HepG2 (cell line): ENCODE measurements around the gene ADGRV1.

Experiments
- NPAS2 ChIP-seq: sonication (generic); formaldehyde crosslinking; IDR thresholded peaks from 2 replicates; pipeline ENCODE4 v1.8.0; 2022; ENCODE audit warnings: mild to moderate bottlenecking, missing genetic modification reagents, borderline replicate concordance
- PREB ChIP-seq: sonication (generic); formaldehyde crosslinking; IDR thresholded peaks from 2 replicates; pipeline ENCODE4 v1.4.0; 2020; ENCODE audit warnings: missing genetic modification reagents
- RARA ChIP-seq: IDR thresholded peaks from 2 replicates; pipeline ENCODE4 v1.6.1; 2016; ENCODE audit warnings: missing genetic modification reagents, missing compliant biosample characterization
- YY1 ChIP-seq: IDR thresholded peaks from 2 replicates; pipeline ENCODE4 v1.6.1; 2011; ENCODE audit warnings: low read length, low read depth, moderate library complexity, mild to moderate bottlenecking; ENCODE audit not compliant: insufficient read depth, insufficient replicate concordance
- ZNF331 ChIP-seq: sonication (generic); formaldehyde crosslinking; IDR thresholded peaks from 2 replicates; pipeline ENCODE4 v1.4.0; 2020; ENCODE audit warnings: missing genetic modification reagents
- TF ChIP-seq, protein P1 (sequence below): sonication (generic); formaldehyde crosslinking; conservative IDR thresholded peaks from 2 replicates; pipeline ENCODE4 v1.4.0; 2020; ENCODE audit warnings: missing genetic modification reagents
- TF ChIP-seq, protein P2 (sequence below): sonication (generic); formaldehyde crosslinking; IDR thresholded peaks from 2 replicates; pipeline ENCODE4 v1.4.0; 2020; ENCODE audit warnings: missing genetic modification reagents

DNA sequence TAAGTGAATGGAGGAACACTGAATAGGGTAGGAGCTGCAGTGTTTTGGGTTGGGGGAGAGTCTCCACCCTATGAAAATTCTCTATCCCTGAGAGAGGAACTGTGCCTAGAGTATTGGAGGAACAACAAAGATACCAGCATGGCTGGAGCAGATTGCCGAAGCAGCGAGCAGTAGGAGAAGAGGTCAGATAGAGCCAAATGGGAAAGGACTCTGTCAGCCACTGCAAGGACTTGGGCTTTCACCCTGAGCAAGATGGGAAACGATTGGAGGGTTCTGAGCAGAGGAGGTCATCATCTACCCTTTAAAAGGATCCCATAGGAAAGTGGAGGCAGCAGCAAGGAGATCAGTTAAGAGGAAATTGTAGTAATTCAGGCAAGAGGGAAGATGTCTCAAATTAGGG, 24.8 kb upstream of the ADGRV1 start:
- TF ChIP-seq YY1 (no peak), PREB (CRISPR knock-in tag) (no peak), ZNF331 (CRISPR knock-in tag) (no peak), RARA (CRISPR knock-in tag) (no peak), NPAS2 (CRISPR knock-in tag) (no peak)
- TF ChIP-seq, protein P1, sequence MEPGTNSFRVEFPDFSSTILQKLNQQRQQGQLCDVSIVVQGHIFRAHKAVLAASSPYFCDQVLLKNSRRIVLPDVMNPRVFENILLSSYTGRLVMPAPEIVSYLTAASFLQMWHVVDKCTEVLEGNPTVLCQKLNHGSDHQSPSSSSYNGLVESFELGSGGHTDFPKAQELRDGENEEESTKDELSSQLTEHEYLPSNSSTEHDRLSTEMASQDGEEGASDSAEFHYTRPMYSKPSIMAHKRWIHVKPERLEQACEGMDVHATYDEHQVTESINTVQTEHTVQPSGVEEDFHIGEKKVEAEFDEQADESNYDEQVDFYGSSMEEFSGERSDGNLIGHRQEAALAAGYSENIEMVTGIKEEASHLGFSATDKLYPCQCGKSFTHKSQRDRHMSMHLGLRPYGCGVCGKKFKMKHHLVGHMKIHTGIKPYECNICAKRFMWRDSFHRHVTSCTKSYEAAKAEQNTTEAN (CRISPR knock-in tag) = no peak
- TF ChIP-seq, protein P2, sequence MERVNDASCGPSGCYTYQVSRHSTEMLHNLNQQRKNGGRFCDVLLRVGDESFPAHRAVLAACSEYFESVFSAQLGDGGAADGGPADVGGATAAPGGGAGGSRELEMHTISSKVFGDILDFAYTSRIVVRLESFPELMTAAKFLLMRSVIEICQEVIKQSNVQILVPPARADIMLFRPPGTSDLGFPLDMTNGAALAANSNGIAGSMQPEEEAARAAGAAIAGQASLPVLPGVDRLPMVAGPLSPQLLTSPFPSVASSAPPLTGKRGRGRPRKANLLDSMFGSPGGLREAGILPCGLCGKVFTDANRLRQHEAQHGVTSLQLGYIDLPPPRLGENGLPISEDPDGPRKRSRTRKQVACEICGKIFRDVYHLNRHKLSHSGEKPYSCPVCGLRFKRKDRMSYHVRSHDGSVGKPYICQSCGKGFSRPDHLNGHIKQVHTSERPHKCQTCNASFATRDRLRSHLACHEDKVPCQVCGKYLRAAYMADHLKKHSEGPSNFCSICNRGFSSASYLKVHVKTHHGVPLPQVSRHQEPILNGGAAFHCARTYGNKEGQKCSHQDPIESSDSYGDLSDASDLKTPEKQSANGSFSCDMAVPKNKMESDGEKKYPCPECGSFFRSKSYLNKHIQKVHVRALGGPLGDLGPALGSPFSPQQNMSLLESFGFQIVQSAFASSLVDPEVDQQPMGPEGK = no peak
